Astrocyte (in vitro differentiated cells and primary cell): Measurements from ENCODE around the gene XCR1.

ENCODE experiments used
- CTCF ChIP-seq: IDR thresholded peaks from 2 replicates; pipeline ENCODE4 v1.5.1; 2011; ENCODE audit warnings: low read depth, mild to moderate bottlenecking, inconsistent platforms, low read length, moderate library complexity; ENCODE audit not compliant: insufficient read depth
- EZH2 ChIP-seq: IDR thresholded peaks from 2 replicates; pipeline ENCODE4 v1.6.1; 2012; ENCODE audit warnings: mild to moderate bottlenecking, low read length, inconsistent platforms; ENCODE audit not compliant: insufficient read depth

GRCh38 chr3:45987368-45988291 is 39.7 kb downstream of the XCR1 start:
- no peak for TF ChIP-seq CTCF
- no peak for TF ChIP-seq EZH2
